Measurements from ENCODE around the gene SMARCC2. TPM values are rescaled to one million over a fixed set of nuclear protein-coding genes. Genes with fewer than 3 reads are reported as not detected.

SMARCC2 gene
- total and polyA plus RNA-seq, 9 of the 15 experiments (the other 6 are each of a cell fraction or from before 2014, with no cell fraction given): 11.9 to 86.0 (median 36.6) TPM

GRCh38 chr12:56152756-56153677 lies 36.3 kb downstream of the SMARCC2 start:
- H3K9me1 ChIP-seq (ENCODE audit: control insufficient read depth, insufficient read depth, low read length): no peaks in the 10 kb centered on the region
- DNase-seq (ENCODE audit: extremely low read depth in 1 of 4, low spot score in 3 of 4) (no peak), FAIRE-seq (no peak), ATAC-seq (no peak)
- no peaks in the 10 kb centered on the region for H3K9me3 ChIP-seq (replicated peaks; ENCODE audit: control insufficient read depth, insufficient read depth, low read depth, low read length)
- H3K4me2 ChIP-seq (ENCODE audit: insufficient read depth, low read length): peak overlapping the region; percentile 91
- H3K27me3 ChIP-seq (ENCODE audit: control insufficient read depth in 2 of 2, insufficient read depth in 2 of 2, low read length in 2 of 2): no peaks in the 10 kb centered on the region
- no peaks in the 10 kb centered on the region for H4K20me1 ChIP-seq (replicated peaks; ENCODE audit: control insufficient read depth, insufficient read depth, low read length)
- H3K9ac ChIP-seq (ENCODE audit: insufficient read depth in 1 of 2, low read depth in 2 of 2, low read length in 2 of 2): peak overlapping the region; percentile 88 to 91
- ChIA-PET POLR2A (interaction anchor here (0.6 to 3.2 kb wide), 5 partner anchors 10 to 470 kb away, joined by 3 to 16 read pairs (median 8); partner anchors contain the start of gene ZC3H10), CTCF (ENCODE audit: low intra/inter-chr PET ratio) (no interaction called here)
- in situ Hi-C loops (cut with MboI): no loop called here
- BruUV-seq (replicated peaks): TSS peak; percentile 80
- H3K4me3 ChIP-seq: peak overlapping the region; percentile 55
- TF ChIP-seq FOXJ2 (tag; IDR thresholded peaks at IDR 0.05) (0 out of 2 replicates have a peak, but pooled peaks have one; percentile 39), FOXA3 (CRISPR knock-in tag; conservative IDR thresholded peaks at IDR 0.05 in 1 of 2, IDR thresholded peaks at IDR 0.05 in 1 of 2) (peak in 1 of 2 experiments; percentile 23; a peak in 1 of 4 replicates), NR2C2 (CRISPR knock-in tag; IDR thresholded peaks at IDR 0.05) (0 out of 2 replicates have a peak, but pooled peaks have one; percentile 26), NR2C2 (tag; IDR thresholded peaks at IDR 0.05) (no peak), TAF9B (IDR thresholded peaks at IDR 0.05; ENCODE audit: partially characterized antibody) (no peak), CHD2 (IDR thresholded peaks at IDR 0.05; ENCODE audit: low read depth, low read length) (no peak), TEAD4 (IDR thresholded peaks at IDR 0.05; ENCODE audit: low read length) (no peak), TEAD4 (CRISPR knock-in tag; IDR thresholded peaks at IDR 0.05; ENCODE audit: borderline replicate concordance) (0 out of 2 replicates have a peak, but pooled peaks have one; percentile 21), RBBP5 (IDR thresholded peaks at IDR 0.05; ENCODE audit: borderline replicate concordance, insufficient read depth, low read length, poor library complexity, severe bottlenecking) (no peak), USF1 (CRISPR knock-in tag; IDR thresholded peaks at IDR 0.05) (peak; percentile 29)
- TF ChIP-seq, protein P1, sequence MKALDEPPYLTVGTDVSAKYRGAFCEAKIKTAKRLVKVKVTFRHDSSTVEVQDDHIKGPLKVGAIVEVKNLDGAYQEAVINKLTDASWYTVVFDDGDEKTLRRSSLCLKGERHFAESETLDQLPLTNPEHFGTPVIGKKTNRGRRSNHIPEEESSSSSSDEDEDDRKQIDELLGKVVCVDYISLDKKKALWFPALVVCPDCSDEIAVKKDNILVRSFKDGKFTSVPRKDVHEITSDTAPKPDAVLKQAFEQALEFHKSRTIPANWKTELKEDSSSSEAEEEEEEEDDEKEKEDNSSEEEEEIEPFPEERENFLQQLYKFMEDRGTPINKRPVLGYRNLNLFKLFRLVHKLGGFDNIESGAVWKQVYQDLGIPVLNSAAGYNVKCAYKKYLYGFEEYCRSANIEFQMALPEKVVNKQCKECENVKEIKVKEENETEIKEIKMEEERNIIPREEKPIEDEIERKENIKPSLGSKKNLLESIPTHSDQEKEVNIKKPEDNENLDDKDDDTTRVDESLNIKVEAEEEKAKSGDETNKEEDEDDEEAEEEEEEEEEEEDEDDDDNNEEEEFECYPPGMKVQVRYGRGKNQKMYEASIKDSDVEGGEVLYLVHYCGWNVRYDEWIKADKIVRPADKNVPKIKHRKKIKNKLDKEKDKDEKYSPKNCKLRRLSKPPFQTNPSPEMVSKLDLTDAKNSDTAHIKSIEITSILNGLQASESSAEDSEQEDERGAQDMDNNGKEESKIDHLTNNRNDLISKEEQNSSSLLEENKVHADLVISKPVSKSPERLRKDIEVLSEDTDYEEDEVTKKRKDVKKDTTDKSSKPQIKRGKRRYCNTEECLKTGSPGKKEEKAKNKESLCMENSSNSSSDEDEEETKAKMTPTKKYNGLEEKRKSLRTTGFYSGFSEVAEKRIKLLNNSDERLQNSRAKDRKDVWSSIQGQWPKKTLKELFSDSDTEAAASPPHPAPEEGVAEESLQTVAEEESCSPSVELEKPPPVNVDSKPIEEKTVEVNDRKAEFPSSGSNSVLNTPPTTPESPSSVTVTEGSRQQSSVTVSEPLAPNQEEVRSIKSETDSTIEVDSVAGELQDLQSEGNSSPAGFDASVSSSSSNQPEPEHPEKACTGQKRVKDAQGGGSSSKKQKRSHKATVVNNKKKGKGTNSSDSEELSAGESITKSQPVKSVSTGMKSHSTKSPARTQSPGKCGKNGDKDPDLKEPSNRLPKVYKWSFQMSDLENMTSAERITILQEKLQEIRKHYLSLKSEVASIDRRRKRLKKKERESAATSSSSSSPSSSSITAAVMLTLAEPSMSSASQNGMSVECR (CRISPR knock-in tag; IDR thresholded peaks at IDR 0.05): 0 out of 2 replicates have a peak, but pooled peaks have one; percentile 47
- H3K36me3 ChIP-seq (ENCODE audit: control insufficient read depth, insufficient read depth, low read length): peaks cover 24% of the 10 kb centered on the region; the same call in 2 of the 3 replicates
- intact Hi-C loops (cut with micrococcal nuclease): no loop called here
- peaks cover 38 to 45% of the 10 kb centered on the region in 2 experiments; a peak in 4 of 5 replicates for H3K4me1 ChIP-seq (replicated peaks in 1 of 2; ENCODE audit: control insufficient read depth in 2 of 2, insufficient read depth in 2 of 2, low read length in 2 of 2)
- peak overlapping the region; percentile 89 for H2AFZ ChIP-seq (ENCODE audit: low read depth, low read length)
- peaks cover 32% of the 10 kb centered on the region for H3K79me2 ChIP-seq (ENCODE audit: control insufficient read depth, insufficient read depth, low read length)
- 2% methylated on average over 8 of the region's 8 CpGs for WGBS (ENCODE audit: insufficient coverage, low coverage, missing lambda C conversion rate)
- peak overlapping the region; percentile 96 for H3K27ac ChIP-seq (ENCODE audit: extremely low read depth, low read depth, low read length)

All from K562 (cell line).